K562 (cell line): ENCODE results near the gene PCDH9. TPM values are rescaled to one million over a fixed set of nuclear protein-coding genes. Genes with fewer than 3 reads are reported as not detected.

Source experiments
- FOXK1 ChIP-seq: sonication (generic); formaldehyde crosslinking; IDR thresholded peaks from 2 replicates; pipeline ENCODE4 v1.8.0; 2022; ENCODE audit warnings: missing genetic modification reagents, mild to moderate bottlenecking, borderline replicate concordance
- HMGXB4 ChIP-seq: sonication (generic); formaldehyde crosslinking; IDR thresholded peaks from 2 replicates; pipeline ENCODE4 v1.8.1; 2023; ENCODE audit warnings: mild to moderate bottlenecking, missing genetic modification reagents
- JUND ChIP-seq, 2 experiments: IDR thresholded peaks; 2 replicates in 1 of 2; 3 replicates in 1 of 2; pipeline ENCODE4 v1.6.1; 2011; ENCODE audit warnings: borderline replicate concordance in 2 of 2, low read depth in 2 of 2, low read length in 2 of 2, improper control_type of control experiment in 1 of 2, missing biosample characterization in 1 of 2, missing genetic modification characterization in 1 of 2, missing genetic modification reagents in 1 of 2
- SAFB ChIP-seq: fragments of 200-400 bp; formaldehyde crosslinking; IDR thresholded peaks from 2 replicates; pipeline ENCODE4 v1.6.1; 2017; ENCODE audit warnings: low read depth, low read length, borderline replicate concordance
- SIN3B ChIP-seq: fragments of 450-650 bp; IDR thresholded peaks from 2 replicates; pipeline ENCODE4 v1.6.1; 2017; ENCODE audit warnings: low read depth, mild to moderate bottlenecking, moderate library complexity
- SNRNP70 ChIP-seq: fragments of 200-400 bp; formaldehyde crosslinking; optimal IDR thresholded peaks from 2 replicates; pipeline ENCODE3; 2017; ENCODE audit warnings: low read depth, low read length
- SPI1 ChIP-seq: IDR thresholded peaks from 2 replicates; pipeline ENCODE4 v1.6.1; 2011; ENCODE audit warnings: low read depth, low read length, control low read depth, borderline replicate concordance
- ZBTB17 ChIP-seq: fragments of 450-650 bp; formaldehyde crosslinking; IDR thresholded peaks from 2 replicates; pipeline ENCODE4 v1.4.0; 2020; ENCODE audit warnings: mild to moderate bottlenecking
- polyA plus RNA-seq, 8 experiments: library from polyadenylated mRNA; depleted of rRNA in 4 of 8; stranded (reverse) in 5 of 8; unstranded in 3 of 8; fragments of >200 nt; fragmentation: Nextera tagmentation in 2 of 8; fragmentation: Illumina TruSeq in 1 of 8; extraction: Ambion mirVana in 2 of 8; extraction: Trizol in 1 of 8; gene quantifications; 2 replicates each; pipeline versions ENCODE4 v1.2.1 to v1.2.3, GENCODE V29; 2011 to 2014; ENCODE audit warnings: inconsistent platforms in 1 of 8, missing spikeins in 1 of 8
- total RNA-seq, 7 experiments: library from RNA; depleted of rRNA in 6 of 7; stranded (reverse); fragments of >200 nt in 6 of 7; fragmentation: Illumina TruSeq in 2 of 7; extraction: Trizol in 2 of 7; gene quantifications; 2 replicates each; pipeline versions ENCODE4 v1.2.1 to v1.2.3, GENCODE V29; 2011 to 2021; ENCODE audit warnings: low replicate concordance in 1 of 7
- TF ChIP-seq, protein P1 (sequence below), 2 experiments: fragments of 450-650 bp; formaldehyde crosslinking in 1 of 2; IDR thresholded peaks; 2 replicates each; pipeline versions ENCODE4 v1.4.0 to v1.6.1; 2014 to 2020; ENCODE audit warnings: mild to moderate bottlenecking in 2 of 2, borderline replicate concordance in 1 of 2, low read depth in 1 of 2
- TF ChIP-seq, protein P2 (sequence below): sonication (generic); formaldehyde crosslinking; IDR thresholded peaks from 2 replicates; pipeline ENCODE4 v1.8.0; 2023; ENCODE audit warnings: mild to moderate bottlenecking, missing genetic modification reagents

PCDH9 gene
- total and polyA plus RNA-seq, 9 of the 15 experiments (the other 6 are each of a cell fraction or from before 2014, with no cell fraction given): 1.1 to 6.7 (median 4.9) TPM

DNA sequence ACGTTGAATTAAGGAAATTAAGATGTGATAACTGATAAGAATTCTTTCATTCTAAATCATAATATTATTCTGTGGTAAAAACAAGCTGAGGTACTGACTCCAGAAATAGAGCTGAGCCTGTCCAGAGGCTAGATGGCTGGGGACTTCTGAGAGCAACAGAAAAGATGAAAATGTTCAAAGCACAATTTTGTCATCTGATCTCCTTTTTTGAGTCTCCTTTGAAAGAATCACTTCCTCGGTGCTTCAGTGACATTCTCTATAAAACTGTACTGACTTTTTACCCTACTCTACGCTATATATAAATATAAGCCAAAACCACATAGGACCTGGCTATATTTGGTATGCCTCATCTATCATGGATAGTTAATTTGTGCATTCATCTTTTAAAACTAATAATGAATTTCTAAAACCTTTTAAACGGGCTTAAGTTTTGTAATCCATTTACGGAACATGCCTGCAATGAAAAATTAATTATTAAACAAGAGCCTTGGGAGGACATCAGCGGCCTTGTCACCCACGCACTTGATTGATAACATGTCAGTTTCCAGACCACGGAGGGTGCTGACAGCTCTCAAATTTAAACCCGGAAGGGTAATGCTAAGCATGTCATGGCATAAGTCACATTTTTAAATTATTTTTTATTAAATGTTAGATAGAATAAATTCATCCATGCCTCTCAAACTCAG, 235.5 kb downstream of the PCDH9 start (continued):
- TF ChIP-seq, protein P1, sequence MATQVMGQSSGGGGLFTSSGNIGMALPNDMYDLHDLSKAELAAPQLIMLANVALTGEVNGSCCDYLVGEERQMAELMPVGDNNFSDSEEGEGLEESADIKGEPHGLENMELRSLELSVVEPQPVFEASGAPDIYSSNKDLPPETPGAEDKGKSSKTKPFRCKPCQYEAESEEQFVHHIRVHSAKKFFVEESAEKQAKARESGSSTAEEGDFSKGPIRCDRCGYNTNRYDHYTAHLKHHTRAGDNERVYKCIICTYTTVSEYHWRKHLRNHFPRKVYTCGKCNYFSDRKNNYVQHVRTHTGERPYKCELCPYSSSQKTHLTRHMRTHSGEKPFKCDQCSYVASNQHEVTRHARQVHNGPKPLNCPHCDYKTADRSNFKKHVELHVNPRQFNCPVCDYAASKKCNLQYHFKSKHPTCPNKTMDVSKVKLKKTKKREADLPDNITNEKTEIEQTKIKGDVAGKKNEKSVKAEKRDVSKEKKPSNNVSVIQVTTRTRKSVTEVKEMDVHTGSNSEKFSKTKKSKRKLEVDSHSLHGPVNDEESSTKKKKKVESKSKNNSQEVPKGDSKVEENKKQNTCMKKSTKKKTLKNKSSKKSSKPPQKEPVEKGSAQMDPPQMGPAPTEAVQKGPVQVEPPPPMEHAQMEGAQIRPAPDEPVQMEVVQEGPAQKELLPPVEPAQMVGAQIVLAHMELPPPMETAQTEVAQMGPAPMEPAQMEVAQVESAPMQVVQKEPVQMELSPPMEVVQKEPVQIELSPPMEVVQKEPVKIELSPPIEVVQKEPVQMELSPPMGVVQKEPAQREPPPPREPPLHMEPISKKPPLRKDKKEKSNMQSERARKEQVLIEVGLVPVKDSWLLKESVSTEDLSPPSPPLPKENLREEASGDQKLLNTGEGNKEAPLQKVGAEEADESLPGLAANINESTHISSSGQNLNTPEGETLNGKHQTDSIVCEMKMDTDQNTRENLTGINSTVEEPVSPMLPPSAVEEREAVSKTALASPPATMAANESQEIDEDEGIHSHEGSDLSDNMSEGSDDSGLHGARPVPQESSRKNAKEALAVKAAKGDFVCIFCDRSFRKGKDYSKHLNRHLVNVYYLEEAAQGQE (IDR thresholded peaks at IDR 0.05; ENCODE audit: borderline replicate concordance): no peak
- TF ChIP-seq, protein P1 (CRISPR knock-in tag; IDR thresholded peaks at IDR 0.05; ENCODE audit: low read depth): no peak
- TF ChIP-seq SNRNP70: no peak
- no peak for TF ChIP-seq JUND (IDR thresholded peaks at IDR 0.05; ENCODE audit: borderline replicate concordance, low read depth, low read length)
- no peak for TF ChIP-seq JUND (tag; IDR thresholded peaks at IDR 0.05; ENCODE audit: borderline replicate concordance, low read depth, low read length)
- TF ChIP-seq FOXK1 (CRISPR knock-in tag): no peak
- no peak for TF ChIP-seq HMGXB4 (CRISPR knock-in tag)
- TF ChIP-seq, protein P2, sequence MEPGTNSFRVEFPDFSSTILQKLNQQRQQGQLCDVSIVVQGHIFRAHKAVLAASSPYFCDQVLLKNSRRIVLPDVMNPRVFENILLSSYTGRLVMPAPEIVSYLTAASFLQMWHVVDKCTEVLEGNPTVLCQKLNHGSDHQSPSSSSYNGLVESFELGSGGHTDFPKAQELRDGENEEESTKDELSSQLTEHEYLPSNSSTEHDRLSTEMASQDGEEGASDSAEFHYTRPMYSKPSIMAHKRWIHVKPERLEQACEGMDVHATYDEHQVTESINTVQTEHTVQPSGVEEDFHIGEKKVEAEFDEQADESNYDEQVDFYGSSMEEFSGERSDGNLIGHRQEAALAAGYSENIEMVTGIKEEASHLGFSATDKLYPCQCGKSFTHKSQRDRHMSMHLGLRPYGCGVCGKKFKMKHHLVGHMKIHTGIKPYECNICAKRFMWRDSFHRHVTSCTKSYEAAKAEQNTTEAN: no peak
- TF ChIP-seq ZBTB17 (CRISPR knock-in tag): no peak
- no peak for TF ChIP-seq SIN3B
- TF ChIP-seq SPI1: no peak
- TF ChIP-seq SAFB: no peak
